Measurements from ENCODE around the gene PXYLP1. TPM values are rescaled to one million over a fixed set of nuclear protein-coding genes. Genes with fewer than 3 reads are reported as not detected.
A peak's percentile ranks its signal among the peaks of the same experiment; 100 is the strongest.

The PXYLP1 gene
- total and polyA plus RNA-seq, 7 donors = 2.4 to 12.2 (median 5.8) TPM

- H3K27ac ChIP-seq = no peak overlapping the region
- TF ChIP-seq EP300 (IDR thresholded peaks at IDR 0.05) (no peak), CTCF (IDR thresholded peaks at IDR 0.05) (no peak), POLR2A (IDR thresholded peaks at IDR 0.05) (no peak), POLR2AphosphoS5 (IDR thresholded peaks at IDR 0.05) (no peak)
- peaks cover 0 to 24% (median 15%) of the 10 kb centered on the region in 4 donors for H3K4me1 ChIP-seq
- H3K9me3 ChIP-seq = no peaks in the 10 kb centered on the region
- no peak for DNase-seq
- intact Hi-C loops (cut with DNase I) = no loop called here
- 67 to 70% methylated on average over 3 of the region's 3 CpGs for WGBS, 2 donors
- no peaks in the 10 kb centered on the region for H3K27me3 ChIP-seq
- H3K4me3 ChIP-seq = no peak overlapping the region
- no peaks in the 10 kb centered on the region for H3K36me3 ChIP-seq
Measured at GRCh38 chr3:141229132-141229531, 2.5 kb upstream of the PXYLP1 start.

- WGBS, 2 donors = 96 to 97% methylated on average over 11 of the region's 11 CpGs
- DNase-seq = no peak
Measured at GRCh38 chr3:141230293-141230692, 1.3 kb upstream of the PXYLP1 start.

GRCh38 chr3:141231952-141232823 is 563 bp downstream of the PXYLP1 start:
- peak overlapping the region; percentile 80 to 95 (median 92) for H3K4me3 ChIP-seq
- intact Hi-C loops (cut with DNase I) = loop anchor here (1.0 to 5.0 kb wide), 2 partner anchors 47 to 225 kb away; no protein-coding TSS in a partner anchor
- H3K27ac ChIP-seq = peak overlapping the region; percentile 79 to 93 (median 90)
- no peaks in the 10 kb centered on the region for H3K27me3 ChIP-seq
- WGBS, 2 donors = 1 to 2% methylated on average over 71 of the region's 71 CpGs
- peaks cover 0 to 5% (median 0%) of the 10 kb centered on the region in 4 donors for H3K36me3 ChIP-seq
- H3K9me3 ChIP-seq = no peaks in the 10 kb centered on the region
- DNase-seq = peak; percentile 76
- TF ChIP-seq EP300 (IDR thresholded peaks at IDR 0.05) = no peak
- TF ChIP-seq POLR2A (IDR thresholded peaks at IDR 0.05) = no peak
- TF ChIP-seq POLR2AphosphoS5 (IDR thresholded peaks at IDR 0.05) = no peak
- no peak for TF ChIP-seq CTCF (IDR thresholded peaks at IDR 0.05)
- H3K4me1 ChIP-seq = peaks cover 0 to 24% (median 15%) of the 10 kb centered on the region in 4 donors

More at GRCh38 chr3:141230293-141230692, 1.3 kb upstream of the PXYLP1 start:
- Histone ChIP-seq H3K9me3 (no peaks in the 10 kb centered on the region), H3K27ac (no peak overlapping the region), H3K27me3 (no peaks in the 10 kb centered on the region), H3K4me3 (no peak overlapping the region), H3K4me1 (peaks cover 0 to 24% (median 15%) of the 10 kb centered on the region in 4 donors), H3K36me3 (peaks cover 0 to 1% (median 0%) of the 10 kb centered on the region in 4 donors)
- no peak for TF ChIP-seq POLR2A (IDR thresholded peaks at IDR 0.05)
- no peak for TF ChIP-seq POLR2AphosphoS5 (IDR thresholded peaks at IDR 0.05)
- TF ChIP-seq CTCF (IDR thresholded peaks at IDR 0.05) = no peak
- no peak for TF ChIP-seq EP300 (IDR thresholded peaks at IDR 0.05)
- intact Hi-C loops (cut with DNase I) = loop anchor here (5.0 kb wide), 1 partner anchor 227 kb away; no protein-coding TSS in a partner anchor

- DNase-seq = no peak
- Histone ChIP-seq H3K36me3 (peaks cover 0 to 5% (median 0%) of the 10 kb centered on the region in 4 donors), H3K4me3 (no peak overlapping the region), H3K4me1 (peaks cover 0 to 24% (median 15%) of the 10 kb centered on the region in 4 donors), H3K27me3 (no peaks in the 10 kb centered on the region), H3K27ac (no peak overlapping the region), H3K9me3 (no peaks in the 10 kb centered on the region)
- TF ChIP-seq EP300 (IDR thresholded peaks at IDR 0.05) (no peak), CTCF (IDR thresholded peaks at IDR 0.05) (no peak)
- 85 to 90% methylated on average over 9 of the region's 9 CpGs for WGBS, 2 donors
- intact Hi-C loops (cut with DNase I) = loop anchor here (5.0 kb wide), 1 partner anchor 224 kb away; no protein-coding TSS in a partner anchor
Measured at GRCh38 chr3:141233457-141234161, 2.0 kb downstream of the PXYLP1 start.

Measured in sigmoid colon (tissue), 7 donors.